ENCODE measurements around the gene SPTLC1.
"Not testable (repeated sequence)": the region's sequence is repeated elsewhere in the genome, so short reads cannot be mapped to it uniquely, and the experiment has no call there.

The SPTLC1 gene

DNA sequence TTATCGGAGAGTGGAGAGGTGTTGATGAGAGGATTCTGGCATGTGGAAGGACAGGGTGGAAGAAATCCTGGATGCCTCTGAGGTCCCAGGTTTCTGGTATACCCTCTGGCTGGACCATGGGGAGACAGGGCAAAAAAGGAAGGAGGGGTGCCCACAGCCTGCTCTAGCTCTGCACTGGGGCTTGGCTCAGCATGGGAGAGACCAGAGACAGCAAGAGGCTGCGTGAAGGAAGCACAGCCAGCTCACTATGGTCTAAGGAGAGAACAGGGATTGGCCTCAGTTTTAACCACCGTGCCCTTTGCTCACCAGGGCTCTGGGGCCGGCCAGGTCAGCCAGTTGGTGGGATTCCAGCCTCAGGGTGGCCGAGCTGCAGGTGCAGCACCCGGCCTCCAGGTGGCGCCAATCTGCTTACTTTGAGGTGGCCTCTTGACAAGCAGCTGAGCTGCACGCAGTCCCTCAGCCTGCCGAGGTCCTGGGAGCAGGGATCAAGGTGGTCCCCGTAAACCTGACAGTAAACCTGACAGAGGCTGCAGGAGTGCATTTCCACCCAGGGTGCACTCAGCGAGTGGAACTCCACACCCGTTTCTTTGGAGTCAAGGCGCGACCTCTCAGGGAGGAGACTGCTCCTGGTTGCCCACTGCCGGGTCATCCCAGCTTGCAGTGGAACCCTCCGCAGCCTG lies 25.0 kb upstream of the SPTLC1 start:
- DNase-seq, result peak; percentile 64 to 71

DNA sequence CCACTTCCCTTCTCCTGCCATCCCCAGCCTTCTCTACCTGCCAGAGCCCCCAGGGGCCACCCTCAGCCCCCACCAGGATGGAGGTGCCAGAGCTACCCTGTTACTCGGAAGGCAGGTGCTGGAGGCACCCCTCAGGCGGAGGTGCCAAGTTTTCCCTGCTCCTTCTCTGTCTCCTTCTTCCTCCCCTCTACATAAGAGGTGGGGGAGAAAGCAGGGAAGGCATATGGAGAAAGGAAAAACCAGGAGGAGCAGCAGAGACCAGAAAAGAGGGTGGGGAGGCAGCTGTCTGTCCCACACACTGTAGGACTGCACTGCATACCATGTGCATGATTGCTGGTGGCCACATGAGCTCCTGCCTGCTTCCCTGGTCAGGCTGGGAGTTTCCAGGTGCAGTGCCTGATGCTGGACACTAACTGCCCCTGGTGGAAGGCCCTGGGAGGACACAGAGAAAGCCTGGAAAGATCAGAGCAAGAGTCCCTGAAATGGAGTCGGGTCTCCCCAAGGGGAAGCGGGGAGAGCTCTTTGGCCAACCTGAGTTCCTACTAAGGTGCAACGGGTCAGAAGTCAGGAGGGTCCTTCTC lies 23.8 kb upstream of the SPTLC1 start:
- not testable (repeated sequence) for DNase-seq

- DNase-seq, result peak; percentile 64 to 78
These were observed 23.1 kb upstream of the SPTLC1 start for GRCh38 chr9:92138157-92138959.

GRCh38 chr9:92136184-92136858 lies 21.1 kb upstream of the SPTLC1 start:
- no peak for DNase-seq

DNA sequence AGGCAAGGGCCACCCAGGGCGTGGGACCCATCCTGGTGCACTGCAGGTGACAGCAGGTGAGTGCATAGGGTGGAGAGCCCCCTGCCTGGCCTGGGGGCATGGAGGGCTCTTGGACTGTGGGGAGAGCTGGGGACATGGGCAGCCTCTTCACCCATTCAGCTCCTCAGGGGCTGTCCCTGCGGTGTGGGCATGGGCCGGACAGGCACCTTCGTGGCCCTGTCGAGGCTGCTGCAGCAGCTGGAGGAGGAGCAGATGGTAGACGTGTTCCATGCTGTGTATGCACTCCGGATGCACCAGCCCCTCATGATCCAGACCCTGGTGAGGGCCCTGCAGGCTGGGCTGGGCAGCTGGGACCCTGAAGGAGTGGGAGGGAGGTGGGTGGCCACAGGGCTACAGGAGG lies 20.4 kb upstream of the SPTLC1 start:
- DNase-seq, result no peak

GRCh38 chr9:92133949-92134604 lies 18.9 kb upstream of the SPTLC1 start:
- peak; percentile 75 to 79 for DNase-seq

- not testable (repeated sequence) for DNase-seq
These were observed 17.7 kb upstream of the SPTLC1 start for GRCh38 chr9:92132913-92133312.

- no peak for DNase-seq
These were observed 17.3 kb upstream of the SPTLC1 start for GRCh38 chr9:92132501-92132900.

GRCh38 chr9:92122800-92123199 lies 7.6 kb upstream of the SPTLC1 start:
- DNase-seq, result no peak

GRCh38 chr9:92122061-92122460 lies 6.8 kb upstream of the SPTLC1 start:
- no peak for DNase-seq

GRCh38 chr9:92121265-92121664 lies 6.1 kb upstream of the SPTLC1 start:
- DNase-seq, result no peak

- DNase-seq, result no peak
These were observed 4.9 kb upstream of the SPTLC1 start for GRCh38 chr9:92120138-92120537.

DNA sequence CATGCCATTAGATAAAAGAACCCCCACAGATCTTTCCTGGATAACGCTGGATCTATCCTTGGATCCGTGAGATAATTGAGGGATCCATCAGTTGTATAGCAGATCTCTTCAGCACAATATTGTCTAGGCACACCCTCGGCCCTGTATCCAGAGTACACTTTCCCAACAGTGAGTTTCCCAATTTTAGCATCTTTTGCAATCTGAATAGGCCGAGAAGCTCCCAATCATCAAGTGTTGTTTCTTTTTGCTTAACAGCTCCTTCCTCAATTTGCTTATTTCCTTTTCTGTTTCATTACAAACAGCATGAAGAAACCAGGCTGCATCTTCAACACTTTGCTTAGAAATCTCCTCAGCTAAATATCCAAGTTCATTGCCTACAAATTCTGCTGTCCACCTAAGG lies 4.4 kb upstream of the SPTLC1 start:
- no peak for DNase-seq

- DNase-seq, result no peak
These were observed 7.1 kb downstream of the SPTLC1 start for GRCh38 chr9:92108122-92108521.

- DNase-seq, result not testable (repeated sequence)
These were observed 9.6 kb downstream of the SPTLC1 start for GRCh38 chr9:92105446-92106225.

DNA sequence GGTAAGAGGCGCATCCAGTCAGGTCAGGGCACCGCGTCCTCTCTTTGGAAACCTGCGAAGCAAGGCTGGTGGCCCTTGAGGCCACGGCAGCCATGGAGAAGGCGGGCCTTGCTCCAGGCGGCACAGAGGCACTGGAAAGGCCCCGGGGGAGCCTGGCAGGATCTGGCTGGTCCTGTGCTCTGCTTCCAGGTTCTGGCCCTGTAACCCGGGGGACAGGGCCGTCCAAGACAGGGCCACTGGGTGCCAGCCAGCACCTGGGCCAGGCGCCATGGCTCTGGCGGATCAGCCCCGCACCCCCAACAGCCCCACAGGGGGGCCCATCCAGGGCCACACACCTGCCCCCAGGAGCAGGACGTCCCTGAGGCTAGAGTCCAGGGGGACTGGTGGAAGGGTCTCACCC lies 11.6 kb downstream of the SPTLC1 start:
- not testable (repeated sequence) for DNase-seq

GRCh38 chr9:92100237-92100911 lies 14.8 kb downstream of the SPTLC1 start:
- DNase-seq, result no peak

GRCh38 chr9:92098638-92099037 lies 16.6 kb downstream of the SPTLC1 start:
- no peak for DNase-seq

DNA sequence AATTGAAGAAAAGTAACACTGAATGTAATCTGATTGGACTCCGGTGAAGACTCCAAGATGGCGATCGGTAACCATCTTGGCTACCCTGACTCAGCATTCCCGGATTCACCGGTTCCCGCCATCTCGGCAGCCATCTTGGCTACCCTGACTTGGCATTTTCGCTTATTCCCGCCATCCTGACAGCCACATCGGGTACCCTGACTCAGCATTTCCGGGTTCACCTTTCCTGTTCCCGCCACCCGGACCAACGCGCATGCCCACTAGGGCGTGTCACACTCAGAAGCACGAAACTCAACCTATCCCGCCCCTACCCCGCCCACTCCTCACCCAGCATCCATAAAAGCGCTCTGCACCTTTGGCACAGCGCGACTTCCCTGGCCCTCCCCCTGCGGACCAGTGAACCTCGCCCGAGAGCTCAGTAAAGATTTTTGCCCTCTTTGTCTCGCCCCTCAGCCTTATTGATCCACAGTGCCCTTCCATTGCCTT lies 17.2 kb downstream of the SPTLC1 start:
- DNase-seq, result peak; percentile 77 to 84

DNA sequence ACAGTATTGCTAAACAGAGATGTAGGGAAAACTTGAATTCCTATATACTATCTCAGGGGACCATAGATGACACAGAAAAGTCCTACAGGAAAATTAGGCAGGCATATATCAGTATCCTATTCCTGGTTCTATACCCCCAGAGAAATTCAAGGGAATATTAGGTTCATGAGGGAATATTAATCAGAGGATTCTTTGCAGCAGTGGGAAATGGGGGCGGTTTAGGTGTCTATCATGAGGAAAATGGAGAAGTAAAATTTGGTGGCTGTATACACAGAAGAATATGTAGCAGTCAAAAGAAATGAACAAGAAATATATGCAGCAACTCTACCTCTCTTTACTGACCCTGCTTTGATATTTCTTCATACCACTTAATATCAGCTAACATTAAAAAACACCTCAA lies 20.0 kb downstream of the SPTLC1 start:
- DNase-seq, result no peak

GRCh38 chr9:92094655-92095054 lies 20.6 kb downstream of the SPTLC1 start:
- DNase-seq, result no peak

Measured in CD4-positive, alpha-beta T cell treated with Interferon alpha-2 for 1 hour (primary cell).